Measurements from ENCODE around the gene HPCA.

The HPCA gene

GRCh38 chr1:32873484-32873883, 12.8 kb upstream of the HPCA start:
- no peaks in the 10 kb centered on the region for H3K9me3 ChIP-seq (ENCODE audit: control insufficient read depth, low read length)
- no peak overlapping the region for H3K4me3 ChIP-seq (ENCODE audit: low read length)
- no peaks in the 10 kb centered on the region for H3K36me3 ChIP-seq (ENCODE audit: control insufficient read depth, insufficient read depth, low read length, severe bottlenecking)
- peaks cover 3% of the 10 kb centered on the region for H3K4me1 ChIP-seq (ENCODE audit: control insufficient read depth, insufficient read depth, low read length)
- peaks cover 16% of the 10 kb centered on the region for H3K27me3 ChIP-seq (replicated peaks; ENCODE audit: control insufficient read depth, insufficient read depth, low read length)
- DNase-seq (ENCODE audit: low read depth) = no peak
- no peak overlapping the region for H3K9ac ChIP-seq (ENCODE audit: low read length)

- Histone ChIP-seq H3K4me1 (ENCODE audit: control insufficient read depth, insufficient read depth, low read length) (peaks cover 3% of the 10 kb centered on the region), H3K4me3 (ENCODE audit: low read length) (no peak overlapping the region), H3K9me3 (ENCODE audit: control insufficient read depth, low read length) (no peaks in the 10 kb centered on the region), H3K9ac (ENCODE audit: low read length) (no peak overlapping the region), H3K27me3 (replicated peaks; ENCODE audit: control insufficient read depth, insufficient read depth, low read length) (peaks cover 17% of the 10 kb centered on the region), H3K36me3 (ENCODE audit: control insufficient read depth, insufficient read depth, low read length, severe bottlenecking) (no peaks in the 10 kb centered on the region)
- DNase-seq (ENCODE audit: low read depth) = no peak
Measured at GRCh38 chr1:32874860-32875752, 11.2 kb upstream of the HPCA start.

GRCh38 chr1:32876341-32877210, 9.7 kb upstream of the HPCA start:
- no peak overlapping the region for H3K9ac ChIP-seq (ENCODE audit: low read length)
- no peaks in the 10 kb centered on the region for H3K36me3 ChIP-seq (ENCODE audit: control insufficient read depth, insufficient read depth, low read length, severe bottlenecking)
- no peaks in the 10 kb centered on the region for H3K9me3 ChIP-seq (ENCODE audit: control insufficient read depth, low read length)
- DNase-seq (ENCODE audit: low read depth) = peak; percentile 64
- H3K4me3 ChIP-seq (ENCODE audit: low read length) = no peak overlapping the region
- peaks cover 20% of the 10 kb centered on the region for H3K27me3 ChIP-seq (replicated peaks; ENCODE audit: control insufficient read depth, insufficient read depth, low read length)
- no peaks in the 10 kb centered on the region for H3K4me1 ChIP-seq (ENCODE audit: control insufficient read depth, insufficient read depth, low read length)

GRCh38 chr1:32877211-32878110, 8.8 kb upstream of the HPCA start:
- DNase-seq (ENCODE audit: low read depth) = no peak
- H3K36me3 ChIP-seq (ENCODE audit: control insufficient read depth, insufficient read depth, low read length, severe bottlenecking) = no peaks in the 10 kb centered on the region
- peaks cover 24% of the 10 kb centered on the region for H3K27me3 ChIP-seq (replicated peaks; ENCODE audit: control insufficient read depth, insufficient read depth, low read length)
- no peak overlapping the region for H3K4me3 ChIP-seq (ENCODE audit: low read length)
- no peak overlapping the region for H3K9ac ChIP-seq (ENCODE audit: low read length)
- no peaks in the 10 kb centered on the region for H3K9me3 ChIP-seq (ENCODE audit: control insufficient read depth, low read length)
- H3K4me1 ChIP-seq (ENCODE audit: control insufficient read depth, insufficient read depth, low read length) = no peaks in the 10 kb centered on the region

- Histone ChIP-seq H3K4me3 (ENCODE audit: low read length) (no peak overlapping the region), H3K9me3 (ENCODE audit: control insufficient read depth, low read length) (no peaks in the 10 kb centered on the region), H3K9ac (ENCODE audit: low read length) (no peak overlapping the region), H3K27me3 (replicated peaks; ENCODE audit: control insufficient read depth, insufficient read depth, low read length) (peaks cover 25% of the 10 kb centered on the region), H3K4me1 (ENCODE audit: control insufficient read depth, insufficient read depth, low read length) (no peaks in the 10 kb centered on the region), H3K36me3 (ENCODE audit: control insufficient read depth, insufficient read depth, low read length, severe bottlenecking) (no peaks in the 10 kb centered on the region)
- no peak for DNase-seq (ENCODE audit: low read depth)
Measured at GRCh38 chr1:32878183-32878582, 8.1 kb upstream of the HPCA start.

- no peaks in the 10 kb centered on the region for H3K4me1 ChIP-seq (ENCODE audit: control insufficient read depth, insufficient read depth, low read length)
- no peak for DNase-seq (ENCODE audit: low read depth)
- no peaks in the 10 kb centered on the region for H3K36me3 ChIP-seq (ENCODE audit: control insufficient read depth, insufficient read depth, low read length, severe bottlenecking)
- H3K4me3 ChIP-seq (ENCODE audit: low read length) = no peak overlapping the region
- no peak overlapping the region for H3K9ac ChIP-seq (ENCODE audit: low read length)
- H3K27me3 ChIP-seq (replicated peaks; ENCODE audit: control insufficient read depth, insufficient read depth, low read length) = peaks cover 29% of the 10 kb centered on the region
- H3K9me3 ChIP-seq (ENCODE audit: control insufficient read depth, low read length) = no peaks in the 10 kb centered on the region
Measured at GRCh38 chr1:32878637-32879041, 7.7 kb upstream of the HPCA start.

- Histone ChIP-seq H3K4me3 (ENCODE audit: low read length) (no peak overlapping the region), H3K27me3 (replicated peaks; ENCODE audit: control insufficient read depth, insufficient read depth, low read length) (peaks cover 50% of the 10 kb centered on the region), H3K36me3 (ENCODE audit: control insufficient read depth, insufficient read depth, low read length, severe bottlenecking) (no peaks in the 10 kb centered on the region), H3K9me3 (ENCODE audit: control insufficient read depth, low read length) (no peaks in the 10 kb centered on the region), H3K9ac (ENCODE audit: low read length) (no peak overlapping the region), H3K4me1 (ENCODE audit: control insufficient read depth, insufficient read depth, low read length) (no peaks in the 10 kb centered on the region)
- no peak for DNase-seq (ENCODE audit: low read depth)
Measured at GRCh38 chr1:32881291-32881690, 5.0 kb upstream of the HPCA start.

GRCh38 chr1:32881871-32882850, 4.1 kb upstream of the HPCA start:
- Histone ChIP-seq H3K36me3 (ENCODE audit: control insufficient read depth, insufficient read depth, low read length, severe bottlenecking) (no peaks in the 10 kb centered on the region), H3K4me1 (ENCODE audit: control insufficient read depth, insufficient read depth, low read length) (no peaks in the 10 kb centered on the region), H3K27me3 (replicated peaks; ENCODE audit: control insufficient read depth, insufficient read depth, low read length) (peaks cover 54% of the 10 kb centered on the region), H3K4me3 (ENCODE audit: low read length) (no peak overlapping the region), H3K9me3 (ENCODE audit: control insufficient read depth, low read length) (no peaks in the 10 kb centered on the region), H3K9ac (ENCODE audit: low read length) (no peak overlapping the region)
- DNase-seq (ENCODE audit: low read depth) = no peak

GRCh38 chr1:32883338-32884031, 2.8 kb upstream of the HPCA start:
- H3K9ac ChIP-seq (ENCODE audit: low read length) = no peak overlapping the region
- H3K4me3 ChIP-seq (ENCODE audit: low read length) = no peak overlapping the region
- no peaks in the 10 kb centered on the region for H3K4me1 ChIP-seq (ENCODE audit: control insufficient read depth, insufficient read depth, low read length)
- peaks cover 59% of the 10 kb centered on the region for H3K27me3 ChIP-seq (replicated peaks; ENCODE audit: control insufficient read depth, insufficient read depth, low read length)
- no peaks in the 10 kb centered on the region for H3K36me3 ChIP-seq (ENCODE audit: control insufficient read depth, insufficient read depth, low read length, severe bottlenecking)
- no peaks in the 10 kb centered on the region for H3K9me3 ChIP-seq (ENCODE audit: control insufficient read depth, low read length)
- no peak for DNase-seq (ENCODE audit: low read depth)

GRCh38 chr1:32884032-32884372, 2.3 kb upstream of the HPCA start:
- Histone ChIP-seq H3K9me3 (ENCODE audit: control insufficient read depth, low read length) (no peaks in the 10 kb centered on the region), H3K9ac (ENCODE audit: low read length) (no peak overlapping the region), H3K36me3 (ENCODE audit: control insufficient read depth, insufficient read depth, low read length, severe bottlenecking) (no peaks in the 10 kb centered on the region), H3K4me1 (ENCODE audit: control insufficient read depth, insufficient read depth, low read length) (no peaks in the 10 kb centered on the region), H3K4me3 (ENCODE audit: low read length) (no peak overlapping the region), H3K27me3 (replicated peaks; ENCODE audit: control insufficient read depth, insufficient read depth, low read length) (peaks cover 55% of the 10 kb centered on the region)
- no peak for DNase-seq (ENCODE audit: low read depth)
